Epithelial cell of proximal tubule (primary cell): ENCODE measurements around the gene PHTF2. TPM values are rescaled to one million over a fixed set of nuclear protein-coding genes. Genes with fewer than 3 reads are reported as not detected.

Experiments used
- DNase-seq: peaks from one replicate; pipeline ENCODE4 v3.0.0-alpha.2; 2011; ENCODE audit warnings: low read depth
- H3K4me3 ChIP-seq: 2 replicates; pipeline ENCODE4 v1.5.1; 2011; ENCODE audit warnings: low read depth, mild to moderate bottlenecking, low read length
- CTCF ChIP-seq: conservative IDR thresholded peaks from 2 replicates; pipeline ENCODE4 v1.5.1; 2012; ENCODE audit warnings: low read depth, mild to moderate bottlenecking, low read length
- total RNA-seq: library from RNA; depleted of rRNA; stranded (reverse); fragments of >200 nt; gene quantifications from 2 replicates; pipeline ENCODE4 v1.2.3, GENCODE V29; 2015

The PHTF2 gene
- total RNA-seq, 1 donor from 2014 or later, result 7.7 TPM

- no peak for TF ChIP-seq CTCF
- no peak overlapping the region for H3K4me3 ChIP-seq
- DNase-seq, result peak; percentile 3
Measured at GRCh38 chr7:77958436-77958835, 159.9 kb downstream of the PHTF2 start.

GRCh38 chr7:77959080-77959479 lies 160.5 kb downstream of the PHTF2 start:
- H3K4me3 ChIP-seq, result no peak overlapping the region
- no peak for DNase-seq
- no peak for TF ChIP-seq CTCF

DNA sequence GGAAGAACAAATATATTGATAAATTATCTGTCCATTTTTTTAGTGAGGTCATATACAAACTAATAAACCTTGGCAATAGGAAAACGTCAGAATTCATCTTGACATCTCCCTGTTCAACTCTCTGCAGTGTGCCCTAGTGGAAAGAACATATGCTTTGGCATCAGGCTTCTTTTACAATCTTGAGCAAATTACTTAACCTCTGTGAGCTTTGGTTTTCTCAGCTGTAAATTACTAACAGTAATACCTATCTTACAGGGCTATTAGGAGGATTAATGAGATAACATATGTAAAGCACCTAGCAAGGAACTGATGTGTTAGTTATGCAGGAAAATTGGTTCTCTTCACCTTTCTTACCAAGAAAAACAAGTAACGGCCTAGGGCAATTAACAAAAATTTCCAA lies 161.8 kb downstream of the PHTF2 start:
- TF ChIP-seq CTCF, result no peak
- DNase-seq, result no peak
- no peak overlapping the region for H3K4me3 ChIP-seq

DNA sequence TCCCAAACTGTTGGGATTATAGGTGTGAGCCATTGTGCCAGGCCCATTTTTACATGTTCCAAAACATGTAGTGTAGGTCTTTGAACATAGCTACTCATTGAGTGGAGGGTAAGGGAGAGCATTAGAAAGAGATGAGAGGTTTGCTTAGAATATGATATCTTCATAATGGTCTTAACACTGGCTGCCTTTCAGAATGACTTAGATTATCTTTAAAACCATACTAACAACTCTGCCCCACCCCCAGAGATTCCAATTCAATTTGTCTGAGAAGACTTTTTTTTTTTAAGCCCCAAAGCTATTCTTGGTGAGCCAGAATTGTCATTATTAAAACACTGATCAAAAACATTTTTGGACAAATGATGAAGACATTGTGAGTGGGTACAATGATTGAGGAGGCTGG lies 168.9 kb downstream of the PHTF2 start:
- no peak for TF ChIP-seq CTCF
- no peak for DNase-seq
- H3K4me3 ChIP-seq, result no peak overlapping the region

DNA sequence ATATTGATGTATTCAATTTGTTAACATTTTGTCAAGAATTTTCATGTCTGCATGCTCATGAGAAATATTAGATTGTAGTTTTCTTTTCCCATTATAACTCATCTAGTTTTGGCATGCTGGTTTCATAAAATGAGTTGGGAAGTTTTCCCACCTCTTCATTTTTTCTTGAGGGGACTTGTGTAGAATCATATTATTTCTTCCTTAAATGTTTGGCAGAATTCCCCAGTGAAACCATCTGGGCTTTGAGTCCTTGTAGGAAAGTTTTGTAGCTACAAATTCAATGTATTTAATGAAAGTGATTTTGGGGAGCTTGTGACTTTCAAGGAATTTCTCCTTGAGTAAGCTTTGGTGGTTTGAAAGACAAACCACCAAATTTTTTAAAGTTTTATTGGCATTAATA lies 173.2 kb downstream of the PHTF2 start:
- TF ChIP-seq CTCF, result no peak
- no peak for DNase-seq

DNA sequence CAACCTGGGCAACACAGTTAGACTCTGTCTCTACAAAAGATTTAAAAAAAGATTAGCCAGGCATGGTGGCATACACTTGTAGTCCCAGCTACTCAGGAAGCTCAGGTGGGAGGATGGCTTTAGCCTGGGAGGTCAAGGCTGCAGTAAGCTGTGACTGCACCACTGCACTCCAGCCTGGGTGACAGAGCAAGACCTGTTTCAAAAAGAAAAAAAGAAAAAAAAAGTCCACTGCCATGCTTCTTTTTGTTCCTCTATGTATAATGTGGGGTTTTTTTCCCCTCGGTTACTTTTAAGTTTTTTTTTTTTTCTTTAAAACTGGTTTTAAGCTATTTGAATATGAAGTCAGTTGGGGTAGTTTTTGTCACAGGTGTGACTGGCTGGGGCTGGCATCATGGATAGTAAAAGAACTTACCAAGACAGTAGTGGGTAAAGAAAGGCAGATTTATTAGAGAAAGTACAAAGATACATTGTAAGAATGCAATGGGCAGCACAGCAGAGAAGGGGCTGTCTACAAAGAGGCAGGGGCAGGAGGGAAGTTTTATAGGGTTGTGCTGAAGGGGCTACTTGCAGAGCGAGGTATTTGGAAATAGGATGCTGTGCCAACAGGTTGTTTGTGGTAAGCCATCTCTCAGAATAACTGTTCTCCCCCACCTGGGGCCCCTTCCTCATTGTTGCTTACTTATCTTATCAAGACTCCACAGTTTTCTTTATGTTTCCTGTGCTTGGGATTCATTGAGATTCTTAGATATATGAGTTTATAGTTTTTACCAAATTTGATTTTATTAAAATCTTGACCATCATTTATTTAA lies 177.3 kb downstream of the PHTF2 start:
- DNase-seq, result no peak
- no peak overlapping the region for H3K4me3 ChIP-seq
- TF ChIP-seq CTCF, result no peak

More for the DNA sequence above, 173.2 kb downstream of the PHTF2 start:
- H3K4me3 ChIP-seq, result no peak overlapping the region

DNA sequence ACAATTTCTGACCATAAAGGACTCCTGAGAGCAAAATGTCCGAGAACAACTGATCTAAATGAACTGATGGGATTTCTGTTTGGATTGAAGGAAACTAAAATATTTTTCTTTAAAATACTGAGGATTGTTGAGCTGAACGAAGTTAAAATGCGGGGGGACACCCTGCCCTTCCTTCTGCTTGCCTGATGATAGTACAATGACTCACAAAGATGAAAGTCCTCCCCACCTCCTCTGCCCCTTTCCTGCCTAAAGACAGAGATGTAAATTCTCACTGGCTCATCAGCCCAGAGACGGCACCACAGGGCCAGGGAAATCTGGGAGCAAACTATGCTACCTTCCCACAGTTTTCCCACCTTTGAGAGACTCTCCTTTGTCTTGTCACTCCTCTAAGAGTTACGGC lies 180.6 kb downstream of the PHTF2 start:
- H3K4me3 ChIP-seq, result no peak overlapping the region
- no peak for TF ChIP-seq CTCF
- no peak for DNase-seq
